RKO (cell line): Measurements from ENCODE around the gene LRTM2.

Experiments
- DNase-seq: peaks from one replicate; pipeline ENCODE4 v3.0.0-alpha.2; 2016; ENCODE audit warnings: low spot score

LRTM2 gene

DNA sequence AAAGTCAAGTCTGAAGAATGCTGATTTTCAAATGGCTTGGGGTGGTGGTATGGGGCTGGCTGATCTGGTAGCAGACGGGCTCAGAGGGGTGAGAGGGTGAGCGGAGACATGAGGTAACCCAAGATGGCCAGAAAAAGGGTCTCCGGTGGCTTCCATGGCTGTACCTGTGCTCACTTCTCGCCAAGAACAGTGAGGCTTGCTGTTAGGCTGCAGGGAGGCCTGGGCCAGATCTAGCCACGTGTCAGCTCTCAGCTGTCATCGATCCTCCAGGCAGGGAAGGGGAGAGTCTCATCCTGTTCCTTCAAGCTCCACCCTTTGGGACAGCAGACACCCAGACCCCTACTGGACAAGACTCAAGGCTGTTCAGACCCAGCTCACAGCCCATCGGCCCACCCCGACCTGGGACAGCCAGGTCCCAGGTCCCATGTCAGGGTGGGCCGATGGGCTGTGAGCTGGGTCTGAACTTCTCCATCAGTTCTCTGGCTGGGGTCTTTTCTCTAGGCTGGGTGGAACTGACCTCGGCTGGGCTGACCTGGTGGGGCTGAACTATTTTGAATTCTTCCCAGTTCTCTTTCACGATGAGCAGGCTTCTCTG is 9.0 kb downstream of the LRTM2 start:
- no peak for DNase-seq

GRCh38 chr12:1830401-1830845 is 10.1 kb downstream of the LRTM2 start:
- DNase-seq: no peak

GRCh38 chr12:1830981-1831963 is 10.9 kb downstream of the LRTM2 start:
- peak; percentile 14 for DNase-seq

GRCh38 chr12:1832801-1833595 is 12.6 kb downstream of the LRTM2 start:
- DNase-seq: no peak

DNA sequence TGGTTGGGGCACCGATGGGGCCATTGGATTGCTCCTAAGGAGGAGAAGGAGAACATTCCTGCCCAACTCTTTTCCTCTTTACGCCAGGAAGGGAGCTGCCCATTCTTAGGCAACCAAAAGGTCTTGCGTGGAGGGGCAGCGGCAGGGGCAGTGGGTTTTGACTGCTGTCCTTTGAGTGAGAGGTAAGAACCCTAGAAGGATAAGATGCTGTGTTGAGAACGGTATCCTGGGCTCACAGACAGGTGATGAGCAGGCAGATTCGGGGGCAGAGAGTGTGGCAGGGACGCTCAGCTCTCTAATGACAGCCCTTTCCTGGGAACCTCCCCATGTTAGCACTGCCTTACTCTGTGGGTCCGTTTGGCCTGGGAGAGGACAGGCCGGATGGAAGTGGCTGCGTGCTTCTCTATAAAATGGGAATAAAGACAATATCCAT is 13.2 kb downstream of the LRTM2 start:
- DNase-seq: no peak

GRCh38 chr12:1834186-1834925 is 14.0 kb downstream of the LRTM2 start:
- DNase-seq: no peak

- DNase-seq: no peak
These were observed 15.1 kb downstream of the LRTM2 start for GRCh38 chr12:1835211-1836131.

- DNase-seq: no peak
These were observed 16.0 kb downstream of the LRTM2 start for GRCh38 chr12:1836241-1836803.

GRCh38 chr12:1836854-1837421 is 16.6 kb downstream of the LRTM2 start:
- no peak for DNase-seq

DNA sequence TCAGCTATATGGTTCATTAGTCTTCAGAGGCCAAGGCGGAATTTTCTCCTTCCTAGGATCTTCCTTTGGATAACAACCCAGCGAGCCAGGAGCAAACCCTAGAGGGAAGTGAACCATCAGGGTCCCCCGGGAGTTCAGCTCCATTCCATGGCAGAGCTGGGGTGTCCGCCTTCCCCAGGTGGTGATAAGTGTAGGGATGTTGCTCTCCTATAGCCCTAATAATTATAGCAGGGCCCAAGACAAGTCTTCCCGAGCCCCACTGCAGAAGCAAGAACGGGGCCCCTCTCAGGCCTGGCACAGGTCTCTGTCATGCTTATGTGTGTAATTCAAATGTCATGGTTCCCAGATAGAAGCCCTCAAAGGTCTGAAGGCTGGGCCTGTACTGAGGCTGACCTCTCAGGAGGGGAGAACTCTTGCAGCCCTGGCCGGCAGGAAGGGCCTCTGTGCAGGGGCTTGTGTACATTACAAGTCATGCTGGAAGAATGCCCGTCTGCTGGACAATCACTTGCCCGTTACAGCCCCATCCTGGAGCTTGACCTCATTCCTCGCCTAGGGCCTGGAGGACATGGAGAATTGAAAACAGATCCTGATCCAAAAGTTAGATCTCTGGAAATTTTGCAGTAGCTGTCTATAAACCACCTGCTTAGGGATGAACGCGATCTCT is 17.3 kb downstream of the LRTM2 start:
- no peak for DNase-seq

- DNase-seq: no peak
These were observed 18.0 kb downstream of the LRTM2 start for GRCh38 chr12:1838205-1838993.

GRCh38 chr12:1838994-1839365 is 18.6 kb downstream of the LRTM2 start:
- no peak for DNase-seq

DNA sequence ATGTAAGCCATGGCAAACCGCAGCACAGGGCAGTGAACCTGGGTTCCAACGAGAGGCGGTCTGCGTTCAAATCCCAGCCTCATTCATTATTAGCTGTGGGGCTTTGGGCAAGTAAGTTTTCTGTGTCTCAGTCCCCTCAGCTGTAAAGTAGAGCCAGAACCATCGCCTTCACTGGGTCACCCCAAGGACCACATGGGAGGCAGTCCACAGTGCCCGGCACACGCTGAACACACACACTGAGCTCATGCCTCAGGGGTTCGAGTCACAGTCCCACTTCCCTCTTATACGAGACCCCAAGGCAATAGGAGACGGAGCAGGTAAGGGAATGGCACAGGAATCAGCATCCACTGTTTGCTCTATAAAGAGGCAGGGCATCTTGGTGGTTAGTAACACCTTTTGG is 19.1 kb downstream of the LRTM2 start:
- DNase-seq: no peak

GRCh38 chr12:1839956-1840951 is 19.9 kb downstream of the LRTM2 start:
- DNase-seq: no peak

DNA sequence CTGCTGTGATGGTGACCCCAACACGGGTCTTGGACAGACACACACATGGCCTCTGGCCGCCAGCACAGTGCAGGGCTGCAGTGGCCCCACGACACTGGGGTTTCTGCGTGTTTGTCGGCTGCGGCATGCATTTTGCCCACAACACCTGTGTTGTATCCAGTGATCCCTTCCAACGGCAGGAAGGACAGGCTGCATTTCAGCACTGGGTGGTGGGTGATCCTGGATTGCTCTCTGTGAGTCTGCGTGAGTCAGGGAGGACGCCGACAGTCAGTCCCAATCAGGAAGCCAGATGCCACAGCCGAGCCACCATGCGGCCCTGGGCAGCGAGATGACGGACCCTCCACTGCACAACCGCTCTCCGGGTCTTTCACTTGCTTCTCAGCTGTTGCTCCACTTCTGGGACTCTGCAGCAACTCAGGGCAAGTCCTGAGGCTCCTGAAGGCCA is 20.6 kb downstream of the LRTM2 start:
- DNase-seq: no peak

- DNase-seq: no peak
These were observed 21.3 kb downstream of the LRTM2 start for GRCh38 chr12:1841586-1842182.
